CD14-positive monocyte (primary cell): ENCODE measurements around the gene DMXL2. TPM values are rescaled to one million over a fixed set of nuclear protein-coding genes. Genes with fewer than 3 reads are reported as not detected.
A peak's percentile ranks its signal among the peaks of the same experiment; 100 is the strongest.

Experiments used
- DNase-seq, 3 donors: peaks; one replicate each; pipeline ENCODE4 v3.0.0-alpha.2; 2011 to 2022
- H2AFZ ChIP-seq: 2 replicates; pipeline ENCODE4 v1.6.0; 2012; ENCODE audit warnings: mild to moderate bottlenecking, low read depth, low read length, inconsistent platforms; ENCODE audit not compliant: insufficient read depth, poor library complexity, severe bottlenecking
- H3K27ac ChIP-seq, 2 donors: 1 replicate in 1 of 2; 2 replicates in 1 of 2; pipeline ENCODE4 v1.5.1; 2012 to 2013; ENCODE audit warnings: low read length in 2 of 2, control low read depth in 1 of 2, inconsistent platforms in 1 of 2, low read depth in 1 of 2, mild to moderate bottlenecking in 1 of 2
- H3K27me3 ChIP-seq, 2 donors: one replicate each; pipeline versions ENCODE4 v1.6.0 to v1.6.1; 2011 to 2013; ENCODE audit warnings: low read length in 2 of 2; ENCODE audit not compliant: control insufficient read depth in 2 of 2, insufficient read depth in 2 of 2
- H3K36me3 ChIP-seq, 2 donors: replicated peaks in 1 of 2; 1 replicate in 1 of 2; 2 replicates in 1 of 2; pipeline versions ENCODE4 v1.5.1 to v1.6.1; 2012 to 2013; ENCODE audit warnings: low read length in 2 of 2, control low read depth in 1 of 2, inconsistent platforms in 1 of 2, mild to moderate bottlenecking in 1 of 2; ENCODE audit not compliant: insufficient read depth in 2 of 2, control insufficient read depth in 1 of 2
- H3K4me1 ChIP-seq, 2 donors: 1 replicate in 1 of 2; 2 replicates in 1 of 2; pipeline versions ENCODE4 v1.5.1 to v1.6.1; 2012 to 2013; ENCODE audit warnings: low read length in 2 of 2, control low read depth in 1 of 2, inconsistent platforms in 1 of 2, mild to moderate bottlenecking in 1 of 2, moderate library complexity in 1 of 2; ENCODE audit not compliant: insufficient read depth in 2 of 2, control insufficient read depth in 1 of 2
- H3K4me2 ChIP-seq: replicated peaks from 2 replicates; pipeline ENCODE3; 2012; ENCODE audit warnings: low read length, moderate library complexity, mild to moderate bottlenecking; ENCODE audit not compliant: poor library complexity, severe bottlenecking; ENCODE audit errors: extremely low read depth
- H3K4me3 ChIP-seq, 3 experiments: fragments of 200-600 bp in 1 of 3; sonication (generic) in 1 of 3; replicated peaks in 1 of 3; 1 replicate in 2 of 3; 2 replicates in 1 of 3; pipeline ENCODE4 v1.5.1; 2011 to 2013; ENCODE audit warnings: low read length in 3 of 3, mild to moderate bottlenecking in 3 of 3, control low read depth in 2 of 3, low read depth in 2 of 3, inconsistent platforms in 1 of 3, moderate library complexity in 1 of 3
- H3K79me2 ChIP-seq: 2 replicates; pipeline ENCODE4 v1.6.0; 2012; ENCODE audit warnings: mild to moderate bottlenecking, control low read depth, inconsistent platforms, low read length, moderate library complexity; ENCODE audit not compliant: insufficient read depth
- H3K9ac ChIP-seq: 2 replicates; pipeline ENCODE4 v1.6.0; 2017; ENCODE audit warnings: low read length, mild to moderate bottlenecking; ENCODE audit not compliant: insufficient read depth, poor library complexity, severe bottlenecking
- H3K9me3 ChIP-seq, 2 donors: replicated peaks in 1 of 2; 1 replicate in 1 of 2; 2 replicates in 1 of 2; pipeline versions ENCODE4 v1.5.1 to v1.6.1; 2012 to 2013; ENCODE audit warnings: low read length in 2 of 2, control low read depth in 1 of 2; ENCODE audit not compliant: control insufficient read depth in 1 of 2, insufficient read depth in 1 of 2
- H4K20me1 ChIP-seq: 2 replicates; pipeline ENCODE4 v1.6.0; 2012; ENCODE audit warnings: mild to moderate bottlenecking, low read length, control low read depth, moderate library complexity; ENCODE audit not compliant: insufficient read depth
- H3K27ac Mint-ChIP-seq, 7 donors: one replicate each; pipeline ENCODE4 v1.8.0; 2020; ENCODE audit warnings: mild to moderate bottlenecking in 7 of 7, mixed read lengths in 7 of 7, moderate library complexity in 6 of 7, inconsistent platforms in 2 of 7
- H3K27me3 Mint-ChIP-seq, 3 donors: one replicate each; pipeline ENCODE4 v1.8.0; 2021 to 2022; ENCODE audit warnings: low read depth in 3 of 3, mild to moderate bottlenecking in 3 of 3, mixed read lengths in 3 of 3, moderate library complexity in 3 of 3, inconsistent platforms in 1 of 3
- H3K36me3 Mint-ChIP-seq, 2 donors: one replicate each; pipeline ENCODE4 v1.8.0; 2020; ENCODE audit warnings: mixed read lengths in 2 of 2, inconsistent platforms in 1 of 2, mild to moderate bottlenecking in 1 of 2
- H3K4me1 Mint-ChIP-seq: one replicate; pipeline ENCODE4 v1.8.0; 2020; ENCODE audit warnings: mild to moderate bottlenecking, mixed read lengths
- H3K4me3 Mint-ChIP-seq, 2 donors: one replicate each; pipeline ENCODE4 v1.8.0; 2020; ENCODE audit warnings: mild to moderate bottlenecking in 2 of 2, mixed read lengths in 2 of 2, moderate library complexity in 1 of 2
- H3K9me3 Mint-ChIP-seq, 7 donors: one replicate each; pipeline ENCODE4 v1.8.0; 2020 to 2022; ENCODE audit warnings: mixed read lengths in 7 of 7, mild to moderate bottlenecking in 6 of 7, moderate library complexity in 6 of 7, inconsistent platforms in 2 of 7
- CTCF ChIP-seq: fragments of 200-600 bp; IDR thresholded peaks from one replicate; pipeline ENCODE4 v1.8.0; 2022; ENCODE audit warnings: antibody characterized with exemption, mild to moderate bottlenecking
- WGBS: methylation state at CpG from one replicate; pipeline ENCODE4 v1.1.5; 2013; ENCODE audit warnings: missing lambda C conversion rate; ENCODE audit not compliant: insufficient coverage; 5-methylcytosine and 5-hydroxymethylcytosine counted together
- intact Hi-C, 2 donors: fragments of 100-400 bp; cut with micrococcal nuclease; formaldehyde crosslinking; loops; one replicate each; pipeline versions ENCODE4 v1.15.0 to v1.15.1; 2023
- polyA plus RNA-seq, 3 donors: library from polyadenylated mRNA; depleted of rRNA in 1 of 3; unstranded in 2 of 3; stranded (reverse) in 1 of 3; fragments of 300-500 nt in 2 of 3; fragments of >200 nt in 1 of 3; fragmentation: Illumina TruSeq in 2 of 3; gene quantifications; 1 replicate in 2 of 3; 2 replicates in 1 of 3; pipeline ENCODE4 v1.2.3, GENCODE V29; 2012 to 2021

DMXL2 gene
- polyA plus RNA-seq, 3 donors, result 29.1 to 449 (median 45.5) TPM

- no CpG with 5 or more reads among the region's 2 CpGs for WGBS
These were observed 74.9 kb downstream of the DMXL2 start for GRCh38 chr15:51547656-51548055.

GRCh38 chr15:51536965-51537574 lies 85.5 kb downstream of the DMXL2 start:
- Mint-ChIP-seq H3K4me1 (no peaks in the 10 kb centered on the region), H3K27me3 (no peaks in the 10 kb centered on the region), H3K9me3 (peaks cover 0 to 6% (median 0%) of the 10 kb centered on the region in 7 donors), H3K27ac (peak overlapping the region in 6 of 7 donors; percentile 23 to 73 (median 40)), H3K36me3 (peaks cover 74 to 86% of the 10 kb centered on the region in 2 donors), H3K4me3 (no peak overlapping the region)
- no peaks in the 10 kb centered on the region for H3K27me3 ChIP-seq
- peaks cover 34% of the 10 kb centered on the region for H4K20me1 ChIP-seq
- WGBS, result no CpG with 5 or more reads among the region's 1 CpG
- DNase-seq, result peak; percentile 11 to 39 (median 30)
- H3K79me2 ChIP-seq, result no peaks in the 10 kb centered on the region
- H2AFZ ChIP-seq, result no peak overlapping the region
- H3K9me3 ChIP-seq, result no peaks in the 10 kb centered on the region
- intact Hi-C loops, result no loop called here
- H3K27ac ChIP-seq, result no peak overlapping the region
- no peaks in the 10 kb centered on the region for H3K4me1 ChIP-seq
- no peak overlapping the region for H3K4me3 ChIP-seq
- H3K4me2 ChIP-seq, result no peak overlapping the region
- peak; percentile 80 for TF ChIP-seq CTCF
- no peak overlapping the region for H3K9ac ChIP-seq
- H3K36me3 ChIP-seq, result peaks cover 76 to 98% of the 10 kb centered on the region in 2 donors

More at GRCh38 chr15:51547656-51548055, 74.9 kb downstream of the DMXL2 start:
- H3K79me2 ChIP-seq, result no peaks in the 10 kb centered on the region
- Mint-ChIP-seq H3K4me1 (peaks cover 3% of the 10 kb centered on the region), H3K27ac (no peak overlapping the region), H3K36me3 (peaks cover 58 to 71% of the 10 kb centered on the region in 2 donors), H3K4me3 (no peak overlapping the region), H3K27me3 (no peaks in the 10 kb centered on the region), H3K9me3 (peaks cover 0 to 2% (median 0%) of the 10 kb centered on the region in 7 donors)
- H3K36me3 ChIP-seq, result peaks cover 38 to 90% of the 10 kb centered on the region in 2 donors
- no peaks in the 10 kb centered on the region for H3K27me3 ChIP-seq
- H3K4me2 ChIP-seq, result no peak overlapping the region
- no peak for DNase-seq
- no peak overlapping the region for H2AFZ ChIP-seq
- H4K20me1 ChIP-seq, result peaks cover 50% of the 10 kb centered on the region
- intact Hi-C loops, result no loop called here
- no peak for TF ChIP-seq CTCF
- no peak overlapping the region for H3K9ac ChIP-seq
- H3K9me3 ChIP-seq, result no peaks in the 10 kb centered on the region
- no peaks in the 10 kb centered on the region for H3K4me1 ChIP-seq
- H3K27ac ChIP-seq, result no peak overlapping the region
- H3K4me3 ChIP-seq, result no peak overlapping the region
